ENCODE results near the gene NINJ2. TPM values are rescaled to one million over a fixed set of nuclear protein-coding genes. Genes with fewer than 3 reads are reported as not detected.
A peak's percentile ranks its signal among the peaks of the same experiment; 100 is the strongest.

NINJ2 gene
- total RNA-seq, 1 donor from 2014 or later = 1.4 TPM

GRCh38 chr12:570435-570920, 92.8 kb downstream of the NINJ2 start:
- DNase-seq (ENCODE audit: low spot score) = peak; percentile 89

- DNase-seq (ENCODE audit: low spot score) = peak; percentile 92
These were observed 93.3 kb downstream of the NINJ2 start for GRCh38 chr12:569803-570434.

GRCh38 chr12:569091-569676, 94.1 kb downstream of the NINJ2 start:
- DNase-seq (ENCODE audit: low spot score) = no peak

GRCh38 chr12:568486-568885, 94.8 kb downstream of the NINJ2 start:
- DNase-seq (ENCODE audit: low spot score) = no peak

GRCh38 chr12:565589-566105, 97.6 kb downstream of the NINJ2 start:
- no peak for DNase-seq (ENCODE audit: low spot score)

- DNase-seq (ENCODE audit: low spot score) = no peak
These were observed 98.1 kb downstream of the NINJ2 start for GRCh38 chr12:565161-565560.

GRCh38 chr12:563787-564298, 99.4 kb downstream of the NINJ2 start:
- DNase-seq (ENCODE audit: low spot score) = no peak

GRCh38 chr12:563250-563781, 99.9 kb downstream of the NINJ2 start:
- DNase-seq (ENCODE audit: low spot score) = no peak

GRCh38 chr12:562634-563033, 100.6 kb downstream of the NINJ2 start:
- no peak for DNase-seq (ENCODE audit: low spot score)

GRCh38 chr12:561908-562593, 101.2 kb downstream of the NINJ2 start:
- peak; percentile 30 for DNase-seq (ENCODE audit: low spot score)

- no peak for DNase-seq (ENCODE audit: low spot score)
These were observed 101.9 kb downstream of the NINJ2 start for GRCh38 chr12:561391-561705.

- no peak for DNase-seq (ENCODE audit: low spot score)
These were observed 102.4 kb downstream of the NINJ2 start for GRCh38 chr12:560691-561390.

GRCh38 chr12:559906-560455, 103.3 kb downstream of the NINJ2 start:
- no peak for DNase-seq (ENCODE audit: low spot score)

- DNase-seq (ENCODE audit: low spot score) = no peak
These were observed 103.9 kb downstream of the NINJ2 start for GRCh38 chr12:559208-559905.

- DNase-seq (ENCODE audit: low spot score) = no peak
These were observed 104.7 kb downstream of the NINJ2 start for GRCh38 chr12:558580-558979.

GRCh38 chr12:556498-556897, 106.7 kb downstream of the NINJ2 start:
- DNase-seq (ENCODE audit: low spot score) = no peak

GRCh38 chr12:554001-554285, 109.3 kb downstream of the NINJ2 start:
- no peak for DNase-seq (ENCODE audit: low spot score)

GRCh38 chr12:553216-554000, 109.8 kb downstream of the NINJ2 start:
- DNase-seq (ENCODE audit: low spot score) = no peak

- DNase-seq (ENCODE audit: low spot score) = no peak
These were observed 110.8 kb downstream of the NINJ2 start for GRCh38 chr12:552466-552865.
